Right lobe of liver (tissue), 4 donors: ENCODE data around the gene SRGAP2B.
"Not testable (repeated sequence)": the region's sequence is repeated elsewhere in the genome, so short reads cannot be mapped to it uniquely, and the experiment has no call there.

Experiments
- CTCF ChIP-seq, 4 donors: fragments of 200-600 bp in 3 of 4; fragments of 450-650 bp in 1 of 4; IDR thresholded peaks; one replicate each; pipeline versions ENCODE4 v1.5.1 to v1.8.0; 2016 to 2022; ENCODE audit warnings: antibody characterized with exemption in 4 of 4, mild to moderate bottlenecking in 2 of 4
- POLR2A ChIP-seq: fragments of 450-650 bp; IDR thresholded peaks from one replicate; pipeline ENCODE4 v1.6.1; 2017; ENCODE audit warnings: antibody characterized with exemption, mild to moderate bottlenecking
- donor health status: DM: no; HTN: no; CAD: no.
- donor health status: DM: no; HTN: no; CAD: no.
- donor health status: DM: no; HTN: yes; CAD: no.

GRCh38 chr1:144985550-144986170 lies 109.5 kb downstream of the SRGAP2B start:
- TF ChIP-seq CTCF (IDR thresholded peaks at IDR 0.05); POLR2A: not testable (repeated sequence)
